Measurements from ENCODE around the gene BMP4. TPM values are rescaled to one million over a fixed set of nuclear protein-coding genes. Genes with fewer than 3 reads are reported as not detected.

Gene BMP4
- total and polyA plus RNA-seq, 10 of the 15 experiments (the other 5 are each of a cell fraction or from before 2014, with no cell fraction given) = 0.11 to 1.8 (median 0.60) TPM; not detected in 1

DNA sequence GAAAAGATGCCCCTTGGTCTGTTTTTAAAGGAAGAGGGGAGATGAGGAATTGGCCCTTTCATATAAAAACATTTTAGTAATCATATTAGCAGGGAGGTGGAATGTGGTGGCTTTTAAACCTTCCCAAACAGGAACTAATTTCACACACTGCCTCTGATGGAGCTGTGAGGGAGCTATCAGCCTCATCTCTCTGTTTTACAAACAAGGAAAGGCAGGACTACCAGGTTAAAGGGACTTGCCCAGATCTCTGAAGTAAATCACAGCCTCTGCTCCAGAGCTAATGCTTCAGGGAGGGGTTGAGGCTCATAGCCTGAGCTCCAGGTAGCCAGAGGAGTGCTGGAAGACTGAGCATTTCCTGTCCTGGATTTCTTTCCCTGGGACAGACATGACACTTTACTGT is 1.1 kb upstream of the BMP4 start:
- no peak overlapping the region for H3K4me3 ChIP-seq
- TF ChIP-seq ESRRA (IDR thresholded peaks at IDR 0.05; ENCODE audit: low read length) (no peak), JUNB (IDR thresholded peaks at IDR 0.05) (no peak), KLF5 (IDR thresholded peaks at IDR 0.05; ENCODE audit: partially characterized antibody) (no peak), IKZF1 (conservative IDR thresholded peaks at IDR 0.05) (no peak), ZNF274 (IDR thresholded peaks at IDR 0.05; ENCODE audit: insufficient read depth, insufficient read length) (no peak), MEF2A (IDR thresholded peaks at IDR 0.05; ENCODE audit: insufficient read depth, low read depth, low read length) (no peak), SPI1 (IDR thresholded peaks at IDR 0.05; ENCODE audit: borderline replicate concordance, insufficient read depth, low read depth, low read length) (no peak), NFIC (IDR thresholded peaks at IDR 0.05; ENCODE audit: low read depth, low read length) (no peak), POLR2A (IDR thresholded peaks at IDR 0.05; ENCODE audit: low read depth, low read length) (no peak), GABPA (IDR thresholded peaks at IDR 0.05; ENCODE audit: low read depth) (no peak), BCL11A (IDR thresholded peaks at IDR 0.05; ENCODE audit: low read depth, low read length) (no peak), IRF3 (IDR thresholded peaks at IDR 0.05) (no peak), POU2F2 (IDR thresholded peaks at IDR 0.05; ENCODE audit: borderline replicate concordance, low read depth, low read length) (no peak), SP1 (IDR thresholded peaks at IDR 0.05; ENCODE audit: low read depth, low read length) (no peak), ZNF622 (IDR thresholded peaks at IDR 0.05) (no peak), NRF1 (conservative IDR thresholded peaks at IDR 0.05; ENCODE audit: low read depth, low read length) (no peak), CHD1 (IDR thresholded peaks at IDR 0.05; ENCODE audit: low read depth, low read length) (no peak)
- TF ChIP-seq, protein P1, sequence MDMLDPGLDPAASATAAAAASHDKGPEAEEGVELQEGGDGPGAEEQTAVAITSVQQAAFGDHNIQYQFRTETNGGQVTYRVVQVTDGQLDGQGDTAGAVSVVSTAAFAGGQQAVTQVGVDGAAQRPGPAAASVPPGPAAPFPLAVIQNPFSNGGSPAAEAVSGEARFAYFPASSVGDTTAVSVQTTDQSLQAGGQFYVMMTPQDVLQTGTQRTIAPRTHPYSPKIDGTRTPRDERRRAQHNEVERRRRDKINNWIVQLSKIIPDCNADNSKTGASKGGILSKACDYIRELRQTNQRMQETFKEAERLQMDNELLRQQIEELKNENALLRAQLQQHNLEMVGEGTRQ (IDR thresholded peaks at IDR 0.05; ENCODE audit: borderline replicate concordance, low read depth, low read length) = no peak
- TF ChIP-seq, protein P2, sequence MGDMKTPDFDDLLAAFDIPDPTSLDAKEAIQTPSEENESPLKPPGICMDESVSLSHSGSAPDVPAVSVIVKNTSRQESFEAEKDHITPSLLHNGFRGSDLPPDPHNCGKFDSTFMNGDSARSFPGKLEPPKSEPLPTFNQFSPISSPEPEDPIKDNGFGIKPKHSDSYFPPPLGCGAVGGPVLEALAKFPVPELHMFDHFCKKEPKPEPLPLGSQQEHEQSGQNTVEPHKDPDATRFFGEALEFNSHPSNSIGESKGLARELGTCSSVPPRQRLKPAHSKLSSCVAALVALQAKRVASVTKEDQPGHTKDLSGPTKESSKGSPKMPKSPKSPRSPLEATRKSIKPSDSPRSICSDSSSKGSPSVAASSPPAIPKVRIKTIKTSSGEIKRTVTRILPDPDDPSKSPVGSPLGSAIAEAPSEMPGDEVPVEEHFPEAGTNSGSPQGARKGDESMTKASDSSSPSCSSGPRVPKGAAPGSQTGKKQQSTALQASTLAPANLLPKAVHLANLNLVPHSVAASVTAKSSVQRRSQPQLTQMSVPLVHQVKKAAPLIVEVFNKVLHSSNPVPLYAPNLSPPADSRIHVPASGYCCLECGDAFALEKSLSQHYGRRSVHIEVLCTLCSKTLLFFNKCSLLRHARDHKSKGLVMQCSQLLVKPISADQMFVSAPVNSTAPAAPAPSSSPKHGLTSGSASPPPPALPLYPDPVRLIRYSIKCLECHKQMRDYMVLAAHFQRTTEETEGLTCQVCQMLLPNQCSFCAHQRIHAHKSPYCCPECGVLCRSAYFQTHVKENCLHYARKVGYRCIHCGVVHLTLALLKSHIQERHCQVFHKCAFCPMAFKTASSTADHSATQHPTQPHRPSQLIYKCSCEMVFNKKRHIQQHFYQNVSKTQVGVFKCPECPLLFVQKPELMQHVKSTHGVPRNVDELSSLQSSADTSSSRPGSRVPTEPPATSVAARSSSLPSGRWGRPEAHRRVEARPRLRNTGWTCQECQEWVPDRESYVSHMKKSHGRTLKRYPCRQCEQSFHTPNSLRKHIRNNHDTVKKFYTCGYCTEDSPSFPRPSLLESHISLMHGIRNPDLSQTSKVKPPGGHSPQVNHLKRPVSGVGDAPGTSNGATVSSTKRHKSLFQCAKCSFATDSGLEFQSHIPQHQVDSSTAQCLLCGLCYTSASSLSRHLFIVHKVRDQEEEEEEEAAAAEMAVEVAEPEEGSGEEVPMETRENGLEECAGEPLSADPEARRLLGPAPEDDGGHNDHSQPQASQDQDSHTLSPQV (IDR thresholded peaks at IDR 0.05) = no peak
- TF ChIP-seq, protein P3, sequence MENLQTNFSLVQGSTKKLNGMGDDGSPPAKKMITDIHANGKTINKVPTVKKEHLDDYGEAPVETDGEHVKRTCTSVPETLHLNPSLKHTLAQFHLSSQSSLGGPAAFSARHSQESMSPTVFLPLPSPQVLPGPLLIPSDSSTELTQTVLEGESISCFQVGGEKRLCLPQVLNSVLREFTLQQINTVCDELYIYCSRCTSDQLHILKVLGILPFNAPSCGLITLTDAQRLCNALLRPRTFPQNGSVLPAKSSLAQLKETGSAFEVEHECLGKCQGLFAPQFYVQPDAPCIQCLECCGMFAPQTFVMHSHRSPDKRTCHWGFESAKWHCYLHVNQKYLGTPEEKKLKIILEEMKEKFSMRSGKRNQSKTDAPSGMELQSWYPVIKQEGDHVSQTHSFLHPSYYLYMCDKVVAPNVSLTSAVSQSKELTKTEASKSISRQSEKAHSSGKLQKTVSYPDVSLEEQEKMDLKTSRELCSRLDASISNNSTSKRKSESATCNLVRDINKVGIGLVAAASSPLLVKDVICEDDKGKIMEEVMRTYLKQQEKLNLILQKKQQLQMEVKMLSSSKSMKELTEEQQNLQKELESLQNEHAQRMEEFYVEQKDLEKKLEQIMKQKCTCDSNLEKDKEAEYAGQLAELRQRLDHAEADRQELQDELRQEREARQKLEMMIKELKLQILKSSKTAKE (IDR thresholded peaks at IDR 0.05; ENCODE audit: low read depth, poor library complexity, severe bottlenecking) = no peak
- ATAC-seq (no peak), FAIRE-seq (no peak), DNase-seq (ENCODE audit: low read depth, low spot score) (no peak)
- H2AFZ ChIP-seq (ENCODE audit: control insufficient read depth, low read depth, low read length) = no peak overlapping the region
- POLR2A ChIA-PET = no interaction called here
- intact Hi-C loops (cut with micrococcal nuclease; ENCODE audit: unreplicated experiment) (no loop called here), in situ Hi-C loops (cut with MboI) (no loop called here)
- H3K27ac ChIP-seq (ENCODE audit: control insufficient read depth, insufficient read depth) = no peak overlapping the region
- H3K9me3 ChIP-seq (replicated peaks; ENCODE audit: control insufficient read depth, insufficient read depth, low read length) = no peaks in the 10 kb centered on the region; the same call in 2 of the 3 replicates
- no peak overlapping the region for H3K4me2 ChIP-seq (ENCODE audit: control insufficient read depth, insufficient read depth)
- H3K9ac ChIP-seq (ENCODE audit: control insufficient read depth, insufficient read depth, low read length) = no peak overlapping the region
- no TSS peak for BruUV-seq (replicated peaks)
- SMC1A ChIA-PET (ENCODE audit: uncharacterized antibody, unreplicated experiment) = no interaction called here
- no peaks in the 10 kb centered on the region for H3K4me1 ChIP-seq (ENCODE audit: control insufficient read depth, insufficient read depth, low read length)
- H3K79me2 ChIP-seq (ENCODE audit: control insufficient read depth, insufficient read depth, low read length) = peaks cover 26% of the 10 kb centered on the region
- RAD21 ChIA-PET (ENCODE audit: unreplicated experiment) = no interaction called here
- H4K20me1 ChIP-seq (ENCODE audit: control insufficient read depth, insufficient read depth) = no peaks in the 10 kb centered on the region
- no peaks in the 10 kb centered on the region for H3K36me3 ChIP-seq (ENCODE audit: control insufficient read depth in 2 of 2, insufficient read depth in 2 of 2, low read length in 1 of 2)
- CTCF ChIA-PET = no interaction called here
- peaks cover 2 to 11% of the 10 kb centered on the region in 2 experiments for H3K27me3 ChIP-seq (replicated peaks in 1 of 2; ENCODE audit: control insufficient read depth in 2 of 2, insufficient read depth in 2 of 2, low read length in 1 of 2)

Measured in GM12878 (cell line).